Measurements from ENCODE around the gene SETD1A.

The SETD1A gene

DNA sequence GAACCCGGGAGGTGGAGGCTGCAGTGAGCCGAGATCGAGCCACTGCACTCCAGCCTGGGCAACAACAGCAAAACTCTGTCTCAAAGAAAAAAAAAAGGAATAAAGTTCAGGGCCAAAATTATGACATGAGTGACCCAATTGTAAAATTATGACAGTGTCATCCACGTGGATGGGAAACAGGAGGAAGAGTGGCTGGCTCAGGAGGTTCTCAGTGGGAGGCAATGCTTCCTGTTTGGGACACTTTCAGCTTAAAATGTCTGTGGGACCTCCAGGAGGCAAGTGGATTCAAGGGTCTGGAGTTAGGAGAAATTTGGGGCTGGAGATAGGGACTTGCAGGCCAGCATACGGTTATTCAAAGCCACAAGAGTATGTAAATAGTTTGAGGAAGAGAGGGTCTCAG, 67.8 kb downstream of the SETD1A start:
- DNase-seq, result no peak

GRCh38 chr16:31029272-31029671, 71.7 kb downstream of the SETD1A start:
- no peak for DNase-seq

DNA sequence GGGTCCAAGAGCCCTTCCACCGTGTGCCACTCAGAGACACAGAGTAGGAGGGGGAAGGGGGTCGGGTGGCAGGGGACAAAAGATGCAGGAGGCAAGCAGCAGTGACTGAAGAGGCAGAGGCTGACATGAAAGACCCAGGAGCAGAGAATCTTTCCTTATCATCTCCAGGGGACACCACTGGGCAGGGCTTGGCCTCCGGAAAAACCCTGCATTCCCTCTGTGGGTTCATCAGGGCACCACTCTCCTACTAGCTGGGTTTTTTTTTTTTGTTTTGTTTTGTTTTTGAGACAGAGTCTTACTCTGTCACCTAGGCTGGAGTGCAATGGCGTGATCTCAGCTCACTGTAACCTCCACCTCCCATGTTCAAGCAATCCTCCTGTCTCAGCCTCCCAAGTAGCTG, 73.7 kb downstream of the SETD1A start:
- no peak for DNase-seq

GRCh38 chr16:31032736-31033708, 75.5 kb downstream of the SETD1A start, which contains the start of gene STX4:
STX4 (plus strand) TSS chr16:31033558; CDS start chr16:31033806, 248 bp downstream.
- DNase-seq, result peak; percentile 99

DNA sequence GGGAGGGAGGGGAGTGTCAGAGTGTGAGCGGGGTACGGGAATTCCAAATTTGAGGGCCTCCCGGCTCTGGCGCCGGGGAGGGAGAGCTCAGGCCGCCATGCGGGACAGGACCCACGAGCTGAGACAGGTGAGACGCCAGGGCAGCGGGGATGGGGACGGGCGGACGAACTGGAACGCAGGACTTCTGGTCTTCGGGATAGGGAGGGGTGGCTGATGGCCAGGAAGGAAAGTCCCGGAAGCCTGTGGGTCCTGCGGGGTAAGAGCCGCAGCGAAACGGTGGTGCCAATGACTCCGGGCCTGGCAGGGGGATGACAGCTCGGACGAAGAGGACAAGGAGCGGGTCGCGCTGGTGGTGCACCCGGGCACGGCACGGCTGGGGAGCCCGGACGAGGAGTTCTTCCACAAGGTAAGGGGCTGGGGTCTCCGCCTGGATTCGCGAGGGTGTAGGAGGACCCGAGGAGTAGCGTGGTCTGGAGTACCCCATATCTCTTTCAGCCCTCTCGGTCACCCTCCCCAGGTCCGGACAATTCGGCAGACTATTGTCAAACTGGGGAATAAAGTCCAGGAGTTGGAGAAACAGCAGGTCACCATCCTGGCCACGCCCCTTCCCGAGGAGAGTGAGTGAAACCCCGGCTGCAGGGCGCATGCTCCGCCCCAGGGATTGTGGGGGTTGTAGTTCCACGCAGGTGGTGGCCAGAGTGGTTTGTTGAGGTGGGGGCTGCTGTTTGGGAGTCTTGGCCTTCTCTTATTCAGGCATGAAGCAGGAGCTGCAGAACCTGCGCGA, 76.3 kb downstream of the SETD1A start:
- peak; percentile 89 for DNase-seq
